Embryonic facial prominence (tissue), 1 donor: ENCODE data around the gene CERS6.
"Not testable (repeated sequence)": the region's sequence is repeated elsewhere in the genome, so short reads cannot be mapped to it uniquely, and the experiment has no call there.

Source experiments
- DNase-seq: peaks from one replicate; pipeline ENCODE4 v3.0.0-alpha.2; 2016; ENCODE audit errors: extremely low spot score

CERS6 gene

DNA sequence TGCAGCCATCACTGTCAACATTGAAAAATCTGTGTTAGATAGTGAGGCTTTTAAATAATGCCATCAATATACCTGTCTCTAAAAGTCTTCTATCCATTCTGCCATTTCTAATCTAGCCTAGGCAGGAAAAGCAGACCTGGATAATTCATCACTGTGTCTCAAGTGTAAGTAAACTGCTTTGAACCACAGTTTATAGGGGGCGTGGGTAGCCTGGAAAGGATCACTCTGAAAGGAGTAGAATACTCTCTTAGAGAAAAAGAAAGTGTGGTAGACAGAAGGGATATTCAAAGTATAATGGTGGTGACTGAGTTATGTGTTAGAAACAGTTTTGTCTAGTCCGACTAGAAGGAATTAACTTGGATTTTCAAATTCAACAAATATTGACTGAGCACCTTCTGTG lies 40.8 kb downstream of the CERS6 start:
- no peak for DNase-seq

DNA sequence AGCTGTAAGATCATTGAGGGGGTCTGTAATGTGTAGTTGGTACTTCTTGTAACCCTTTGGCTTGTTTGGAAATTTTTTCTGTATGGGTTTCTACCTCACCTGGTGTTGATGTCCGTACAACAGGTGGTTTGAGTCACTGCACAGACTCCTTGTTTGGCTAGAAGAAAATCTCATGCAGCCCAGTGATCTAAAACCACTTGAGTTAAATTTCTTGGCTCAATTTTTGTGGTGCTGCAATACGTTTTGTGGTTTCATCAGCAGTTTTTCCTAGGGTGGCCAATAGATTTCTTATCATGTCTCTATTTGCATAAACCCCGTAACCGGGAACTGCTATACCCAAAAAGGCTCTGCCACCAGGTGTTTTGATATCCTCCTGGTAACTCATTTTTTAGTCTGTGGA lies 43.4 kb downstream of the CERS6 start:
- DNase-seq, result no peak

DNA sequence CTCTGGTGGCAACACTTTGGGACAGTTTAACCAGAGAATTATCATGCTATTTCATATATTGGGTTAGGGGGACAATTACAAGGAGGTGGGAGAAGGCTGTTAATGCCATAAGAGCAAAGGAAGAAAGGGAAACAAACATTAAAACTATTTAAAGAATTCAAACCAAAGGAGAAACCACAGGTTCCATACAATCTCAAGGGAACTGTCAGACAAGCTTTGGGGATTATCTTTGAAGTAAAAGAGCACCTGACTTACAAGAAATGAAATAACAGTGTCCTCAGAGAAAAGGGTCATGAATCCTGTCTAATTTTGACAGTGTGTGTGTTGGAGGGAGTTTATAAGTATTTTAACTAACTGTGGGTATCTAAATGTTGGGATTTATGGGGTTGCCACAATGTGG lies 44.4 kb downstream of the CERS6 start:
- no peak for DNase-seq

DNA sequence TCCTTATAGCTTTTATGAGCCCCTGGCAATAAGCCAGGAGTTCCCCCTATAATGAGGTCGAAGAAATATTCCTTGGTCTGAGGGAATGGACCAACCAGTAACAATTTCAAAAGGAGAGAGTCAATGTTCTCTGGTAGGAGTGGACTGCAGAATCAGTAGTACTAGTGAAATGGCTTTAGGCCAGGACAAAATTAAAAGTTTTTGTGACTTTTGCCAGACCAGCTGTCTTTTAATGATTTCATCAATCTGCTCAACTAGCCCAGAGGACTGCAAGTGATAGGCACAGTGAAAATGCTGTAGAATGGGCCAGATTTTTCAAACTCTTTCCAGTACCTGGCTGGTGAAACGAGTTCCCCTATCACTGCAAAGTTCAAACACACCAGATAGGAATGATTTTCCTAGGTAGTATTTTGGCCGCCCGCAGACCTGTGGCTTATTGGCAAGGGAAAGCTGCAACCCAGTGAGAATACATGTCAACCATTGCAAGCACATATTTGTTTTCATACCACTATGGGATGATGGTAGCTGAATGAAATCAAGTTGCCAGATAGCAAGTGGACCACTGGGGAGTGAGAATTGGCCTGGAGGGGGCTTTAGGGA lies 45.5 kb downstream of the CERS6 start:
- DNase-seq, result no peak

DNA sequence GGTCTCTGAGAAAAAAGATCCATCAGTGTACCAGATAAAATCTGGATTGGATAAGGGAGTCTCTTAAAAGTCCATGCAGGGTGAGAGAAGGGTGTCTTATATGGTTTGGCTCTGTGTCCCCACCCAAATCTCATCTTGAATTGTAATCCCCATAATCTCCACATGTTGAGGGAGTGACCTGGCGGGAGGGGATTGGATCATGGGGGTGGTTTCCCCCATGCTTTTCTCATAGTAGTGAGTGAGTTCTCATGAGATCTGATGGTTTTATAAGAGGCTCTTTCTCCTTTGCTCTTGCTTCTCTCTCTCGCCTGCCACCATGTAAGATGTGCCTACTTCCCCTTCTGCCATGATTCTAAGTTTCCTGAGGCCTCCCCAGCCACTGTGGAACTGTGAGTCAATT lies 46.8 kb downstream of the CERS6 start:
- not testable (repeated sequence) for DNase-seq

DNA sequence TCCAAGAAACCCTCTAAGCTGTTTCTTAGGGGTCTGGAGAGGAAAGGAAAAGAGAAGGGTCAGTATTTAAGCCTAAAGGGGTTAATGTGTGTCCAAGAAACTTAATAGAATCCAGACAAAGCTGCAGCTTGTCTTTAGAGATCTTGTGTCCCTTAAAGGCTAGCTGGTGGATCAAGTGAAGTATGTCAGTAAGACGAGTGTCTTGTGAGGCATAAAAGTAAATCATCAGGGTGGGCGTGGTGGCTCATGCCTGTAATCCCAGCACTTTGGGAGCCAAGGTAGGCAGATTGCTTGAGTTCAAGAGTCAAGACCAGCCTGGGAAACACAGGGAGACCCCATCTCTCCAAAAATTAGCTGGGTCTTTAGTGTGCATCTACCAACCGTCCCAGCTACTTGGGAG lies 47.8 kb downstream of the CERS6 start:
- no peak for DNase-seq

DNA sequence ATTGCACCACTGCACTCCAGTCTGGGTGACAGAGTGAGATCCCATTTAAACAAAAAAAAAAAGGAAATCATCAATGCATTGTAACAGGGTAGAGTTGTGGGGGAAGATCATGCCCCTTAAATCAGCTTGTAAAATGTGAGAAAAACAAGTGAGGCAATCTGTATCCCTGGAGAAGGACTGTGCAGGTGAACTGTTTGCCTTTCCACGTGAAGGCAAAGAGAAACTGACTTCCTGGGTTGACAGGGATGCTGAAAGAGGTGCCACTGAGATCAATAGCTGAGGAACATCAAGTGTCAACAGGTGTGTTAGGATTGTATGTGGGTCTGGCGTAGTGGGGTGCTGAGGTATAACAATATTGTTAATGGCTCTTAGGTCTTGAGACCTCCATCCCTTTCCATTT lies 48.3 kb downstream of the CERS6 start:
- no peak for DNase-seq

DNA sequence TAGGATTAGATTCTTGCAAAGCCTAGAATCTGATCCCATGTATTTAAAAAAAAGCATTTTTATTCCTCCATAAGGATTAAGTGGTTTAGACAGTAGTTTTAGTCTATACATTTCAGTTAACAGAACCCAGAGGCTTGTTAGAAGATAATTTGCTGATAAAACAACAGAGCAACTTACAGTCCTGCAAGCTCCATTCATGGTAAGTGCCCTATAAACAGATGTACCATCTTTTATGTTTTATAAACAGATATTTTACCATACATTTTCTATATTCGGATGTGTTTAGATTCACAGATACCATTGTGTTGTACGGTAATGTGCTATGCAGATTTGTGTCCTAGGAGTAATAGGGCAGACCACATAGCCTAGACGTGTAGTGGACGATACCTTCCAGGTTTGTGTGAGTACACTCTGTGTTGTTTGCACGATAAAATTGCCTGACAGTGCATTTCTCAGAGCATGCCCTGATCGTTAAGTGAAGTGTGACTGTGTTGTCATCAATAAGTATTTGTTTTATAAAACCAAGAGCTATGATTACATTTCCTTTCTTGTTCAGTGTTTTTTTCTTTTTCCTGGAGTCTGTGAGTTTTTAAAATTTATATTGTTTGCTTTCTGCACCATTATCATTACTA lies 54.2 kb downstream of the CERS6 start:
- DNase-seq, result no peak

DNA sequence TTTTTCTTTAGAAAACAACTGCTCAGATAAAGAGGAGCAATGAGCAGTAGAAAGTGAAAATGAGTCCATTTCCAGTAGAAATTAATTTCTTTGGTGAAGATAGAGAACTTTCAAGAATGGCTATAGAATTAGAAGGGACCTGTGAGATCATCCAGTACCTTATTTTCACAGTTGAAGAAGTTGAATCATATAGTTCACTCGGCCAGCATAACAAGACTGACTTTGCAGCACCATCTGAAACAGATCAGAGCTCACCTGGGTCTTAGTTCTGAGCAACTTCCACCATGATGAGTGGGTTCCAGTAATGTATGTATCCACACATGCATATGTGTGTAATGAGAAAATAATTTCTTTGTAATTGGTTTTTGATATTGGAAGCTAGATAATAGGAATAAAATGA lies 58.6 kb downstream of the CERS6 start:
- DNase-seq, result no peak

DNA sequence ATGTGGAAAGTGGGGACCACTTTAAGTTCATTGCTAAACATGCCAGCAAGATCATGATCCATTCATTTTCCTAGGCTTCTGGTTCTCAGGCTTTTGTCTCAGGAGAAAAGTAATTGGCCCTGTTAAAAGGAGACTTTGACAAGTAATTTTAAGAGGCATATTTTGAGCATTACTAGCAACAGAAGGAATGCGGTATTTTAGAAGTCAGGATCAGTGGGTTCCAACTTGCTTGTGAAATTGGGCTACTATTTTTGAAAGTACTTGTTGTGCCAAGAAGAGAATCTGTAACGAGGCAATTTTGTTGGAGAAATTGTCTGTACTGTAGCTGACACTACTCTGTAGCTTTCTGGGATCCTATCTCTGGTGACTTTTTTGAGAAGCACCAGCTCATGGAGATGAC lies 59.4 kb downstream of the CERS6 start:
- DNase-seq, result no peak

DNA sequence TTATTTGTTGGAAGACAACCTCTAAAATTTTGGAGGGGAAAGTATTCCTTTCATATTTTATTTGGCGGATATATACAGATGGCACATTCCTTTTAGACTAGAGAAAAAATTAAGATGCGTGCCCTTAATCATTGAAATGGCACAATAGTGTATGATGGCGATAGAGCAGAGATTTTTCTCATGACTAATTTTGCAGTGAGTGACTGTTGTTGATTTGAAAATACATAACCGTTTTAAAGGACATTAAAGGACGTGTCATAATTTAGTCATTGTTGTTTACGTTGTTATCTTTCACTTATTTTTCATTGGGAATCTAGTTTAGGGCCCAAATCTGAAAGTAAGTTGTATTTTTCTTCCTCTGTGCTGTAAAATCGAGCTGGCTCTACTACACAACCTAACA lies 61.7 kb downstream of the CERS6 start:
- no peak for DNase-seq

DNA sequence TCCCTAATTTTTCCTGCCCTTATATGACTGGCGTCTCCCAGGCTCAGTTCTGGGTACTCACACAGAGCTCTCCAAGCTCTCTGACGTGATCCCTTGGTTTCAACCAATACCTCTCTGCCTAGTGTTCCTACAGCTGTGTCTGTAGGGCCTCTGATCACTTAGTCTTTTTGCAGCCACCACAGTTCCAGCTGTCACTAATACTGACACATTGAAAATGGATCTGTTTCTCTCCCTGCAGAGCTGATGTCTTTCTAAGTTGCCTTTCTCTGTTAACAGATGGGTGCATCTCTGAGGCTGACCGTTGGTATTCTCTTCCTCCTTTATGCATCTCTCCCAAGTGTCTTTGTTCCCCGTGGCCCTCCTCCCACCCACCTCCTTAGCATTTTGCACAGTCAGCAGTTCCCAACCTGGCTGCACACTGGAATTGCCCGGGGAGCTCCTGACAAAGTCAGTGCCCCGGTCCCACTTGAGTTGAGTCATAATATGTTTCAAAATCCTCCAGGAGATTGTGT lies 62.5 kb downstream of the CERS6 start:
- DNase-seq, result no peak

DNA sequence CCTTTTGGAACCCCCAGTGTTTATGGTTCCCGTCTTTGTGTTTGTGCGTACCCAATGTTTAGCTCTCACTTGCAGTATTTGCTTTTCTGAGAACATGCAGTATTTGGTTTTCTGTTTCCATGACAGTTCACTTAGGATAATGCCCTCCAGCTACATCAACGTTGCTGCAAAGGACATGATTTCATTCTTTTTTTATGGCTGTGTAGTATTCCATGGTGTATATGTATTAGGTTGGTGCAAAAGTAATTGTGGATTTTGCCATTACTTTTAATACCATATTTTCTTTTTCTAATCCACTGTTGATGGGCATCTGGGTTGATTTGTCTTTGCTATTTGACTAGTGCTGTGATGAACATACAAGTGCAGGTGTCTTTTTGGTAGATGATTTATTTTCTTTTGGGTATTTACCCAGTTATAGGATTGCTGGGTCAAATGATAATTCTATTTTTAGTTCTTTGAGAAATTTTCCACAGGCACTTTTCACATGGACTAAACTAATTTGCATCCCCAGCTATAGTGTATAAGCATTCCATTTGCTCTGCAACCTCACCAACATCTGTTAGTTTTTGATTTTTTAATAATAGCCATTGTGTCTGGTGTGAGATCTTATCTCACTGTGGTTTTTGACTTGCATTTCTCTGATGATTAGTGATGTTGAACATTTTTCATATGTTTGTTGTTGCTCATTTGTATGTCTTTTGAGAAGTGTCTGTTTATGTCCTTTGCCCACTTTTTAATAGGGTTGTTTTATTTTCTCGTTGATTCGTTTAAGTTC lies 63.6 kb downstream of the CERS6 start:
- DNase-seq, result no peak

DNA sequence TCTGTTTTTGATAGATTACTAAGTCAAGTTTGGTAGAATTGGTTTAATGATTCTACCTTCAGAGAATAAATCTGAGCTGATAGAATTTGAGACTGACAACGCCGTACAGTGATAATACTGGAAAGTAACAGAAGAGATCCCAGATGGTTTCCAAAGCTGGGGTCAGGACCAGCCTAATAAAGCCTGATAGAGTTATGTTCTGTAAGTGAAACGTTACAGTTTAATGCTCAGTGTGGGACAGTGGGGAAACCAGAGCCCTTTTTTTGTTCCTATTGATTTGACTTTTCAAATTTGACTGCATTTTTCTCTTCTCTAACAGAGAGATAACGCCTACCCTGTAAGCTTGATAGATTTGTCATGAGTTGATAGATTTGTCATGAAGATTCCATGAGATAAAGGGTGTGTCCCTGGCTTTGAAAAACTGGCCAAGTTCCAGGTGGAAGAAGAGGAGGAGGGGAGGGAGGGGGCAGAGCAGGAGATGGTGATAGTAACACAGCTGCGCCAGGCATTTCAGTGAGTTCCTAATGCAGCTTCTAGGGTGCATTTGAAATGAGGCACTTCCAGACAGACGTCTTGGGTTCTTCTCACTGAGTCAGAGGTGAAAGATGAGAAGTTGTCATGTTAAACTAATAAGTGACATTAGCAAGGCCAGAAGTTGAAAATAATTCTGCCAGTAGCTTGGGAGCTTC lies 65.1 kb downstream of the CERS6 start:
- DNase-seq, result no peak

DNA sequence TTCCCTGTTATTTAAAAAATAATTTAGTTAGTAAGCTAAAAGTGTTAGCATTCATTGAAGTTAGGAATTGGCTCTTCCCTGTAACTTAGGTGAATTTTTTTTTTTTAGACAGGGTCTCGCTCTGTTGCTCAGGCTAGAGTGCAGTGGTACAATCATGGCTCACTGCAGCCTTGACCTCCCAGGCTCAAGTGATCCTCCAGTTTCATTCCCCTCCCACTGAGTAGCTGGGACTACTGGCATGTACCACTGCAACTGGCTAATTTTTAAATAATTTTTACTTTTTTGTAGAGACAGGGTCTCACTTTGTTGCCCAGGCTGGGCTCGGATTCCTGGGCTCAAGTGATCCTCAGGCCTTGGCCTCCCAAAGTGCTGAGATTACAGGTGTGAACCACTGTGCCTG lies 66.4 kb downstream of the CERS6 start:
- no peak for DNase-seq

DNA sequence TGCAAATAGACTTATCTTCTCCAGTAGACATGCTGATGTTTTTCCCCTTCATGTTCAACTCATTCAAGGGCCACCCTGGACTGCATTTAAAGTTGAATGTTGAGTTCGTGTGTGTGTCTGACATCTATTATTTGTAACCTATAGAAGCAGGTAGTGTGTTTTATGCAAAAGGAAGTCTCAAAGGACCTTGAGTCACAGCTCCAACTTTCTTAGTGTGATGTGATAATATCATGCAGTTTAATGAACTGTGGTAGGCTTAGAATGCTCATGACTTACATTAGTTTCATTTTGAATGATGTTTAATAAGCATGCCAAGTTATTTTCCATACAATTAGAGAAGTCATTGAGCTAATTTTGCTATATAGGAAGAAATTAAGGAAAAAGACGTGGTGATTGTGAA lies 67.9 kb downstream of the CERS6 start:
- no peak for DNase-seq

DNA sequence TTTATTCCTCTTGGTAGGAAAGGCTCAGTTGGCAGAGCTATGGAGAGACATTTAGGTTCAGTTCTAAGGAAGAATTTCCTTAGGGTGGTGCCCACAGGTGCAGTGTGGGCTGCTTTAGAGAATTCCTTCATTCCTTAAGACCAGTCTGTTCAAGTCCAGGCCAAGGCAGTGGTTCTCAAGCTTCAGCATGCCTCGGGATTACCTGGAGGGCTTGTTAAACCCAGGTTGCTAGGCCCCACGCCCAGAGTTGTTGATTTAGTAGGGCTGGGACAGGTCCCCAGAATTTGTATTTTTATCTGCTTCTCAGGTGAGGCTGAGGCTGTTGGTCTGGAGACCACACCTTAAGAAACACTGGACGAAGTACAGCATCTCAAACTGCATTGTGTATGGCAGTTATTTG lies 68.9 kb downstream of the CERS6 start:
- no peak for DNase-seq

DNA sequence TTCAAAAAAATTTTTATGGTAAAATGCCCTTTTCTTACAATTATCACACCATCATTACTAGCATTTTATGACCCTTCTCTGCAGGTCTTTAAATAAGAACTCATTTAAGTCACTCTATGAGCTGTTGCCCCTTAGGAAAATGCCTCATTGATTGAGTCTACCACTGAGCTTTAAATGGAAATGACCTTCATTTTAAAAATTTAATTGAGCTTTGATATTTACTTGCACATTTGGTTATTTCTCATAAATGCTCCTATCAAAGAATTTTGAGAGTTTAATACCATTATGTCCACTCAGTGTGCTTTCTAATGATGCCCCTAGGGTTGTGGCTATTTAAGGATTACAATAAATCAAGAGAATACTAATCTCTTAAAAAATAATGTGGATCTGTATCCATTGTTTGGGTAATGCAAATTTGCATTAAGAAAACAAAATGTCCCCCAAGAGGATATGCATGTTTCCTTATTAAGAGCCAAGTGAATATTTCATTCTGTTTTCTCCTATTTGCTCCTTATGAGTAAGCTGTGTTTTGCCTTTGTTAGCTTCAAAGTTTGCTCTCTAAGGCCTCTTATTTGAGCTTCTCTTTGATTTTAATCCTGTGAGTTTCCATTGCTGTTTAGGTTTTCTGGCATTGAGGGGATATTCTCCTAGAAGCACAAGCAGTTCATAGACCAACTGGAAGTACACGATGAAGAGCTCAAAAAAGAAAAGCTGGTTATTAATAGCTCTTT lies 69.8 kb downstream of the CERS6 start:
- DNase-seq, result no peak

DNA sequence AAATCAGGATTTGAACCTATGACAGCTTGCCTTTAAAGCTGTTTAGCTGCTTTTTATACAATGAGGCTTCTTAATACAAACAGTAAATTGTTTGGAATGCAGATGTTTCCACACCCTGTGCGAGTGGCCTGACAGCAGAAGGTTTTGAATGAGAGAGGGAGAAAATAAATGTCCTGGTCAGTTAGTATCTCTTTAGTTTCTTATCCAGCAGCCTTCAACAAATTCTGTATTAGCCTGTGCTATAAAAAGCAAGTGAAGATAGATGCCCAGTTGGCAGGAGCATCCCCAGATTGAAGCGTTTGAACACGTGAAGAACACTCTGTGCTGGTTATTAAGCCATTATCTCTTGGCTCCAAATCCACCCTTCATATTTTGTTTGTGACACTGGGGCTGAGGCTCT lies 70.6 kb downstream of the CERS6 start:
- no peak for DNase-seq

DNA sequence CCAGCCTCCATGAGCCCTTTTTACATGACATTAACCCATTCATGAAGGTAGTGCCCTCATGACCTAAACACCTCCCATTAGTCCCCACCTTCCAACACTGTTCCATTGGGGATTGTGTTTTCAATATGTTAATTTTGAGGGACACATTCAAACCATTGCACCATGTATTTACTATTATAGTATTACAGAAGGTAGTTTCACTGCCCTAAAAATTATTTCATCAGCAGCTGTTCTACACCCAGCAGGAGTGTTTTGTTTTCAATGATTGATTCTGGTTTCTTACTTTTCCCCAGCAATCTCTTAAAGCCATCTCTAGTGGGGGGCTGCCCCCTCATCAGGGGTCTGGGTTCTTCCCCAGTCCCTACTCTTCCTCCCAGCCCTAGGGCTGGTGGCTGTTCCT lies 71.9 kb downstream of the CERS6 start:
- DNase-seq, result no peak

DNA sequence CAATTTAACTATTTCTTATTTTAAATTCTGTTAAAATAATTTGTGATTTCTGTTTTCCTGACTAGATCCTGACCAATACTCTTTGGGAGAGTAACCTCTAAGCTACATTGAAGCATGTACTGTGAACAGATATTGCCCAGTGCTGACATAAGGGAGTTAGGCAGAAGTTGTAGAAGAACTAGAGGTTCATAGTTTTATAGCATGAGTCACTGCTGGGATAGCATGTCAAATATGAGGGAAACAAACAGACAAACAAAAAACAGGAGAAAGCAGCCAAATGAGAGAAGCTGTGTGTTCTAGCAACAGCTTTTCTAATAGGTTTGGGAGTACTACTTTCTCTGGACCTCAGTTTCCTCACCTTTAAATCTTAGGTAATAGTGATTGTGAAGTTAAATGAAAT lies 72.4 kb downstream of the CERS6 start:
- DNase-seq, result no peak
